Mesendoderm (in vitro differentiated cells): ENCODE results near the gene VPS26B.
"Not testable (repeated sequence)": the region's sequence is repeated elsewhere in the genome, so short reads cannot be mapped to it uniquely, and the experiment has no call there.

ENCODE experiments used
- DNase-seq: peaks from one replicate; pipeline ENCODE4 v3.0.0; 2013
- H2AK5ac ChIP-seq: 2 replicates; pipeline ENCODE4 v1.6.1; 2013; ENCODE audit warnings: low read length, inconsistent platforms
- H2BK120ac ChIP-seq: 2 replicates; pipeline ENCODE4 v1.6.1; 2013; ENCODE audit warnings: low read depth, mild to moderate bottlenecking, low read length, moderate library complexity, mixed read lengths
- H2BK15ac ChIP-seq: replicated peaks from 2 replicates; pipeline ENCODE4 v1.6.1; 2013; ENCODE audit warnings: low read depth, mild to moderate bottlenecking, moderate library complexity
- H2BK5ac ChIP-seq: 2 replicates; pipeline ENCODE4 v1.6.1; 2013; ENCODE audit warnings: low read length, inconsistent platforms
- H3K18ac ChIP-seq: 2 replicates; pipeline ENCODE4 v1.6.1; 2013; ENCODE audit warnings: mild to moderate bottlenecking, low read length, mixed read lengths
- H3K23ac ChIP-seq: one replicate; pipeline ENCODE4 v1.6.1; 2013; ENCODE audit warnings: low read length
- H3K27ac ChIP-seq: 2 replicates; pipeline ENCODE4 v1.5.1; 2013; ENCODE audit warnings: low read depth, mild to moderate bottlenecking, inconsistent platforms, low read length, moderate library complexity
- H3K27me3 ChIP-seq: 2 replicates; pipeline ENCODE4 v1.6.1; 2013; ENCODE audit warnings: low read length, control low read depth, mild to moderate bottlenecking, inconsistent platforms; ENCODE audit not compliant: insufficient read depth, poor library complexity
- H3K36me3 ChIP-seq: 2 replicates; pipeline ENCODE4 v1.6.1; 2013; ENCODE audit warnings: low read length, inconsistent platforms; ENCODE audit not compliant: control insufficient read depth, insufficient read depth
- H3K4ac ChIP-seq: one replicate; pipeline ENCODE4 v1.6.1; 2013; ENCODE audit warnings: low read depth, mild to moderate bottlenecking, low read length, moderate library complexity
- H3K4me1 ChIP-seq: 2 replicates; pipeline ENCODE4 v1.6.1; 2013; ENCODE audit warnings: low read depth, low read length, inconsistent platforms; ENCODE audit not compliant: control insufficient read depth
- H3K4me2 ChIP-seq: 2 replicates; pipeline ENCODE4 v1.6.1; 2013; ENCODE audit warnings: low read length
- H3K4me3 ChIP-seq: 2 replicates; pipeline ENCODE4 v1.5.1; 2013; ENCODE audit warnings: mild to moderate bottlenecking, low read length
- H3K56ac ChIP-seq: one replicate; pipeline ENCODE4 v1.6.1; 2013; ENCODE audit warnings: low read length
- H3K79me1 ChIP-seq: 2 replicates; pipeline ENCODE4 v1.6.1; 2013; ENCODE audit warnings: low read length, inconsistent platforms
- H3K79me2 ChIP-seq: 2 replicates; pipeline ENCODE4 v1.6.1; 2013; ENCODE audit warnings: mild to moderate bottlenecking, low read length; ENCODE audit not compliant: control insufficient read depth, insufficient read depth
- H3K9ac ChIP-seq: 2 replicates; pipeline ENCODE4 v1.6.1; 2013; ENCODE audit warnings: low read length, inconsistent platforms
- H4K5ac ChIP-seq: one replicate; pipeline ENCODE4 v1.6.1; 2013; ENCODE audit warnings: low read length
- H4K8ac ChIP-seq: one replicate; pipeline ENCODE4 v1.6.1; 2013; ENCODE audit warnings: low read depth, mild to moderate bottlenecking, control low read depth, low read length, moderate library complexity
- WGBS: extraction: QIAGEN DNeasy Blood & Tissue Kit; methylation state at CpG from one replicate; pipeline ENCODE4 v1.1.7; 2013; ENCODE audit warnings: low lambda C conversion rate, missing lambda C conversion rate; ENCODE audit not compliant: insufficient coverage; ENCODE audit errors: extremely low coverage; 5-methylcytosine and 5-hydroxymethylcytosine counted together

The VPS26B gene

DNA sequence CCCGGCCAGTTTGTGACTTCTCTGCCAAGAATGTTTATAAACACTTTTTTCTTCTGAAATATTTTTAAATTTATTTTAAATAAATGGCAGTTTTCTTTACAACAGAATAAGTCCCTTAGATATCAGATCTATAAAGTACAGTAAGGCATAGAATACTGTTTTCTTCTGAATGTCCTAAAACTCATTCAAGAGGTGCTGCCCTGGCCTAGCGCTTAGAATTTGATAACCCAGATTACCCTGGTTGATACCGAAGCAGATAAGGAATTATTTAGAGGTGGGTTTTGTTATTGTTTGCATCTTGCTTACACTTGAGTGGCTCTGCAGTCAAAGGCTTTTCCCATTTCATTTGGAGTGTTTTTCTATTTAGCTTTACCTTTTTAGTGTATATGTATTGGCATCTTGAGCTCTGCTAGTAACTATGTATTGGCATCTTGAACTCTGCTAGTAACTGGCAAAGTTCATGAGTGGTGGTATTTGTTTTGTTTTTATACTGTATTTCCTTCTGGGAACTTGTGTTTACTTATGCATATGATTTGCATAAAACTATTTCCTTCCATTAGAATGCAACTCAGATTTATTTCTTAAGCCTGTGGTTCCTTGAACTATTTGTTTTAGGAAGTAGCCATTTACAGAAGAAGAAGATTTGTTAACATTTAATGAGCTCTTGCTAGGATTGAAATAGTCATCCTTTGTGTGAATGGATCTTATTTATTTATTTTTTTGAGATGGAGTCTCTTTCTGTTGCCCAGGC is 30.1 kb downstream of the VPS26B start:
- no peaks in the 10 kb centered on the region for H3K79me1 ChIP-seq
- no peak overlapping the region for H3K9ac ChIP-seq
- DNase-seq, result no peak
- no peak overlapping the region for H3K4me2 ChIP-seq
- H3K56ac ChIP-seq, result no peak overlapping the region
- no peak overlapping the region for H4K8ac ChIP-seq
- no peak overlapping the region for H3K4ac ChIP-seq
- no peak overlapping the region for H2BK5ac ChIP-seq
- peaks cover 2% of the 10 kb centered on the region for H3K4me1 ChIP-seq
- H3K23ac ChIP-seq, result no peak overlapping the region
- no peak overlapping the region for H2BK15ac ChIP-seq
- H4K5ac ChIP-seq, result no peak overlapping the region
- H2AK5ac ChIP-seq, result no peak overlapping the region
- no peaks in the 10 kb centered on the region for H3K36me3 ChIP-seq
- H3K4me3 ChIP-seq, result no peak overlapping the region
- H3K18ac ChIP-seq, result no peak overlapping the region
- H3K27me3 ChIP-seq, result no peaks in the 10 kb centered on the region
- no peak overlapping the region for H3K27ac ChIP-seq
- no peak overlapping the region for H2BK120ac ChIP-seq
- H3K79me2 ChIP-seq, result no peaks in the 10 kb centered on the region
- no CpG with 5 or more reads among the region's 3 CpGs for WGBS

DNA sequence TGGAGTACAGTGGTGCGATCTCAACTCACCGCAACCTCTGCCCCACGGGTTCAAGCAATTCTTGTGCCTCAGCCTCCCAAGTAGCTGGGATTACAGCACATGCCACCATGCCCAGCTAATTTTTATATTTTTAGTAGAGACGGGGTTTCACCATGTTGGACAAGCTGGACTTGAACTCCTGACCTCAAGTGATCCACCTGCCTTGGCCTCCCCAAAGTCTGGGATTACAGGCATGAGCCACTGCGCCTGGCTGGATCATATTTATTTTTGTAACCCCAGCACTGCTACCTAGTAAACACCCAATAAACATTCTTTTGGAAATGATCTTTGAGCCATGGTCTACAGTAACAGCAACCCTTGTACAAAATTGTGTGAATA is 30.7 kb downstream of the VPS26B start:
- not testable (repeated sequence) for H3K9ac ChIP-seq, H2BK120ac ChIP-seq, DNase-seq, H2AK5ac ChIP-seq, H4K5ac ChIP-seq, H2BK5ac ChIP-seq, H3K23ac ChIP-seq, H3K4me1 ChIP-seq, H4K8ac ChIP-seq, H2BK15ac ChIP-seq, H3K36me3 ChIP-seq, H3K27ac ChIP-seq, H3K4ac ChIP-seq, H3K56ac ChIP-seq, H3K79me1 ChIP-seq, H3K18ac ChIP-seq, H3K4me3 ChIP-seq, H3K4me2 ChIP-seq, H3K27me3 ChIP-seq, H3K79me2 ChIP-seq
- no CpG with 5 or more reads among the region's 5 CpGs for WGBS

DNA sequence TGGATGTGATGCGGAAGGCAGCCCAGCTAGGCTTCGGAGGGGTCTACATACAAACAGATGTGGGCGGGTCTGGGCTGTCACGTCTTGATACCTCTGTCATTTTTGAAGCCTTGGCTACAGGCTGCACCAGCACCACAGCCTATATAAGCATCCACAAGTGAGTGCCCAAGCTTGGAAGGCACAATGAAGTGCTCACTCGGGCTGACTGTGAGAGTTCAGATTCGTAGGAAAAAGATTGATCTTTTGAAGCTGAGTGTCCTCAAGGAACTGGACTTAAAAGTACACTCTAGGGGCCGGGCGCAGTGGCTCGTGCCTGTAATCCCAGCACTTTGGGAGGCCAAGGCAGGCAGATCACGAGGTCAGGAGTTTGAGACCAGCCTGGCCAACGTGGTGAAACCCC is 32.6 kb downstream of the VPS26B start:
- H3K56ac ChIP-seq, result no peak overlapping the region
- H3K79me2 ChIP-seq, result no peaks in the 10 kb centered on the region
- H3K4me3 ChIP-seq, result no peak overlapping the region
- H2BK120ac ChIP-seq, result no peak overlapping the region
- WGBS, result no CpG with 5 or more reads among the region's 11 CpGs
- no peak overlapping the region for H3K9ac ChIP-seq
- H2BK5ac ChIP-seq, result no peak overlapping the region
- H3K36me3 ChIP-seq, result no peaks in the 10 kb centered on the region
- no peak overlapping the region for H2AK5ac ChIP-seq
- no peak overlapping the region for H4K8ac ChIP-seq
- DNase-seq, result no peak
- no peak overlapping the region for H3K23ac ChIP-seq
- H3K4me1 ChIP-seq, result peaks cover 2% of the 10 kb centered on the region
- no peak overlapping the region for H3K18ac ChIP-seq
- H3K79me1 ChIP-seq, result no peaks in the 10 kb centered on the region
- no peaks in the 10 kb centered on the region for H3K27me3 ChIP-seq
- no peak overlapping the region for H3K4me2 ChIP-seq
- H4K5ac ChIP-seq, result no peak overlapping the region
- no peak overlapping the region for H2BK15ac ChIP-seq
- H3K27ac ChIP-seq, result no peak overlapping the region
- no peak overlapping the region for H3K4ac ChIP-seq

DNA sequence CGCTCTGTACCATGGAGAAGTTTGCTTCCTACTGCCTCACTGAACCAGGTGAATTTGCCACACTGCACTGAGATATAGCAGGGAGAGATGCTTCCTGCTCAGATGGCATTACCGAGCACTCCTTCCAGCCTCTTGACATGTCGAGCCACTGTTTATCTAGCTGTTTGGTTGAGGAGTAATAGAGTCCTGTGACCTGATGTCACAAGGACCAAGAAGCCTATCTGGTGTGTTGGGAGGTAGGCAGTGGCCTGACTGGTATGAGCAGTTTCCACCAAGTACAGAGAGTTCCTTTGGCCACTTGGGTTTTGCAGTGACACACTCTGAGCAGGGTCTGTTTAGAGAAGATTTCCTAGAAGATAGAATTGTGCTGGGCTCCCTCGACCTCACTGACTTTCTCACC is 34.1 kb downstream of the VPS26B start:
- no CpG with 5 or more reads among the region's 4 CpGs for WGBS
- Histone ChIP-seq H3K4me1 (no peaks in the 10 kb centered on the region), H3K36me3 (no peaks in the 10 kb centered on the region)

DNA sequence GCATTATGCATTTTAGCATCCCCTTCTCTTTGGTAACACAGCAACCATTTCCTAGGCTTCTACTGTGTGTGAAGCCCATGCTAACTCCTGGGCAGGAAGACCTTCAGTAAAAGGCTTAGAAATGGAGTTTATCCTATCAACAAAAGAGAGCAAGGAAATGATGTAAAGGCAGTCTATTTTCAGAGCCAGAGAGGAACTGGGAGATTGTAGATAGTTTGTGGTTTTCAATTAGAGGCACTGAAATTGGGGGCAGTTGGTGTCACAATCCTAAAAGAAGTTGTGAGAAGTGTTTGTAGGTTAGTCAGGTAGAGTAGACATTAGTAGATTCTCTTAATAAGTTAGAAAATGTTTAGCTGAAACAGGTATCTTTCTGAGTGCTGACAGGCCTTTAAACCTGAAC is 36.0 kb downstream of the VPS26B start:
- H3K18ac ChIP-seq, result no peak overlapping the region
- no peaks in the 10 kb centered on the region for H3K36me3 ChIP-seq
- no peak overlapping the region for H4K5ac ChIP-seq
- no peak overlapping the region for H2BK5ac ChIP-seq
- H3K27ac ChIP-seq, result no peak overlapping the region
- no peak overlapping the region for H3K23ac ChIP-seq
- H2BK120ac ChIP-seq, result no peak overlapping the region
- H3K27me3 ChIP-seq, result no peaks in the 10 kb centered on the region
- no peaks in the 10 kb centered on the region for H3K79me1 ChIP-seq
- no peak for DNase-seq
- H3K4me1 ChIP-seq, result no peaks in the 10 kb centered on the region
- H2BK15ac ChIP-seq, result no peak overlapping the region
- no peak overlapping the region for H4K8ac ChIP-seq
- no peak overlapping the region for H2AK5ac ChIP-seq
- H3K56ac ChIP-seq, result no peak overlapping the region
- no peak overlapping the region for H3K4me2 ChIP-seq
- H3K4me3 ChIP-seq, result no peak overlapping the region
- H3K79me2 ChIP-seq, result no peaks in the 10 kb centered on the region
- no peak overlapping the region for H3K9ac ChIP-seq
- no peak overlapping the region for H3K4ac ChIP-seq

More for the DNA sequence above, 34.1 kb downstream of the VPS26B start:
- no peak overlapping the region for H3K27ac ChIP-seq
- H4K5ac ChIP-seq, result no peak overlapping the region
- no peak overlapping the region for H2AK5ac ChIP-seq
- no peak overlapping the region for H2BK15ac ChIP-seq
- no peak overlapping the region for H3K56ac ChIP-seq
- no peak overlapping the region for H3K4me2 ChIP-seq
- no peaks in the 10 kb centered on the region for H3K79me2 ChIP-seq
- no peak overlapping the region for H3K18ac ChIP-seq
- H3K9ac ChIP-seq, result no peak overlapping the region
- H4K8ac ChIP-seq, result no peak overlapping the region
- H3K23ac ChIP-seq, result no peak overlapping the region
- no peaks in the 10 kb centered on the region for H3K79me1 ChIP-seq
- no peak overlapping the region for H3K4ac ChIP-seq
- no peak overlapping the region for H2BK5ac ChIP-seq
- H2BK120ac ChIP-seq, result no peak overlapping the region
- DNase-seq, result no peak
- H3K4me3 ChIP-seq, result no peak overlapping the region
- no peaks in the 10 kb centered on the region for H3K27me3 ChIP-seq

DNA sequence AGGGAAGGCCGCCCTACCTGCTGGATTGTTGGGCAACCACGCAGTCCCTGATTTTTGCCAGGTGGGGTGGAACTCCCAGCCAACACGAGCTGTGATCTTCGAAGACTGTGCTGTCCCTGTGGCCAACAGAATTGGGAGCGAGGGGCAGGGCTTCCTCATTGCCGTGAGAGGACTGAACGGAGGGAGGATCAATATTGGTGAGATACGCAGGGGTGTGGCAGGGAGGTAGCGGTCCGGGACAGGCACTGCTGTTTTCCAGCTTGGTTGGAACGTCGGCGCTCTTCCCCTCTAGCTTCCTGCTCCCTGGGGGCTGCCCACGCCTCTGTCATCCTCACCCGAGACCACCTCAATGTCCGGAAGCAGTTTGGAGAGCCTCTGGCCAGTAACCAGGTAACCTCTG is 36.5 kb downstream of the VPS26B start:
- Histone ChIP-seq H3K4me1 (no peaks in the 10 kb centered on the region), H3K79me1 (no peaks in the 10 kb centered on the region), H2BK5ac (no peak overlapping the region), H3K4me2 (no peak overlapping the region), H2BK120ac (no peak overlapping the region), H3K23ac (no peak overlapping the region), H2AK5ac (no peak overlapping the region), H3K18ac (no peak overlapping the region), H4K5ac (no peak overlapping the region), H3K79me2 (no peaks in the 10 kb centered on the region), H3K4me3 (no peak overlapping the region), H3K56ac (no peak overlapping the region), H2BK15ac (no peak overlapping the region), H4K8ac (no peak overlapping the region), H3K27ac (no peak overlapping the region), H3K36me3 (no peaks in the 10 kb centered on the region), H3K9ac (no peak overlapping the region), H3K4ac (no peak overlapping the region), H3K27me3 (no peaks in the 10 kb centered on the region)
- WGBS, result no CpG with 5 or more reads among the region's 16 CpGs
- no peak for DNase-seq
